Activated T-cell treated with anti-CD3 and anti-CD28 coated beads, Interleukin-2, amount 50 U/mL, for 48 hours (primary cell): ENCODE data around the gene PEA15.

Experiments used
- DNase-seq, 2 experiments: peaks; one replicate each; pipeline ENCODE4 v3.0.0-alpha.2; 2020

The PEA15 gene, protein sequence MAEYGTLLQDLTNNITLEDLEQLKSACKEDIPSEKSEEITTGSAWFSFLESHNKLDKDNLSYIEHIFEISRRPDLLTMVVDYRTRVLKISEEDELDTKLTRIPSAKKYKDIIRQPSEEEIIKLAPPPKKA

DNA sequence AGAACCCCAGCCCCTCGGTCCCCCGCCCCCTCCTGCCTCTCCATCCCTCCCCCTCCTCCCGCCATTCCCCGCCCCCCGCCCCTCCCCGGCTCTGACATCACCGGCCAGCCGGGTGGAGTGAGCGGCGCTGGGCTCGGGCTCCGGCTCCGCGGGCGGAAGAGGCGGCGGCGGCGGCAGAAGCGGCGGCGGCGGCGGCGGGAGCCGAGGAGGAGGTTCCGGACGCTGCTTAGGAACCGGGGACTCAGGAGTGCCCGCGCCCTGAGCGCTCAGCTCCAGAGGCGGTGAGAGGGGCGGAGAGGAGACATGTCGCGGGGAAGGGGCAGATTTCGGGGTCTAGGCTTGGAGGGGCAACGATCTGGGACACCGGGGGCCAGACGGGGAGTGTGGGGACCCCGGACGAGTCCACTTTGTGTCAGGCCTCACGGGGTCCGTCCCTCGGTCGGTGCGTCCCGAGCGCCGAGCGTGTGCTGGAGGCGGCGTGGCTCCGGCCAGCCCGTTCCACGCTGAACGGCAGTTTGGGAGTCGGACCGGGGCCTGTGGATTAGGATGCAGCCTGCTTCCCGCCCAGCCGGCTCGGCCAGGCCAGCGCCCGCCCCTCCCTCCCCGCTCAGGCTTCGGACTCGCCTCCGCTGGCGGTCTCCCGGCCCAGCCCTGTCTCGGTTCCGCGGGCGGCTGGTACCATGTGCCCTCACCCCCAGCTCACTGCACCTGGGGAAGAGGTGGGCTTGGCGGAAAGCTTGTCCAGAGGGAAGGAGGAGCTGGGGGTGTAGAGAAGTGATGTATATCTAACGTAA lies at the start of gene PEA15:
TSS of gene PEA15 (plus strand) at position 143 of the 794 bp plus-strand sequence. CDS start 6,161 bp downstream, outside the sequence.
- peak; percentile 82 for DNase-seq

DNA sequence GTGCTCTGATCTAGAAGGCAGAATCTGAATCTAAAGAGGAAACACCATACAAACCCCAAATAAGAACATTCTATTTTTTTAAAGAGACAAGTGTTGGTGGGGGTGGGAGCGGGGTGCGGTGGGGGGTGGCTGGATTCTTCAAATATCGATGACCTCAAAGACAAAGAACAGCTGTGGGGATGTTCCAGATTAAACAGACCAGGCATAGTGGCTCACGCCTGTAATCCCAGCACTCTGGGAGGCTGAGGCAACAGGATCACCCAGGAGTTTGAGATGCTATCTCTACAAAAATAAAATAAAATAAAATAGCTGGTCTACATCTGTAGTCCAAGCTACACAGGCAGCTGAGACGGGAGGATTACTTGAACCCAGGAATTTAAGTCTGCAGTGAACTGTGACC lies 48.8 kb upstream of the PEA15 start:
- no peak for DNase-seq

DNA sequence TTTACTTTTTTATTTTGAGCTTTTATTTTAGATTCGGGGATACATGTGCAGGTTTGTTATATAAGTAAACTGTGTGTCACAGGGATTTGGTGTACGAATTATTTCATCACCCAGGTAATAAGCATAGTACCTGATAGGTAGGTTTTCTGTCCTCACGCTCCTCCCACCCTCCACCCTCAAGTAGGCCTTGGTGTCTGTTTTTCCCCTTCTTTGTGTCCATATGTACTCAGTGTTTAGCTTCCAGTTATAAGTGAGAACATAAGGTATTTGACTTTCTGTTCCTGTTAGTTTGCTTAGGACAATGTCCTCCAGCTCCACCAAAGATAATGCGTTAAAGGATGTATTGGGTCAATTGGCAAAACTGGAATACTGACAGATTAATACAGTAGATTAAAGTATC lies 48.0 kb upstream of the PEA15 start:
- no peak for DNase-seq

DNA sequence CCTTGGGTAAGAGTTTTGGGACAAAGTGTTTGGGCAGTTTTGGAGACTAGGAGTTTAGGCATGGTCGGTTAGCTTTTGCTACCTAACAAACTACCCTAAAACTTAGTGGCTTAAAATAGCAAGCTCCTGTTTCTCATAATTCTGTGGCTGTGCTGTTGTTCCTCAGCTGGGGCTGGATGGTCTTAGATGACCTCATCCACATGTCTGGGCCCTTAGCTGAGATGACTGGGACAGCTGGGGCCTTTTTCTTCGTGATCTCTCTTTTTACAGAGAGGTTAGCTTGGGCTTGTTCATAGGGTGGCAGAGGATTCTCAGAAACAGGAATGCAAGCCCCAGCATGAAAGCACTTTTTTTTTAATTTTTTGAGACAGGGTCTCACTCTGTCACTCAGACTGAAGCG lies 47.2 kb upstream of the PEA15 start:
- DNase-seq: no peak

DNA sequence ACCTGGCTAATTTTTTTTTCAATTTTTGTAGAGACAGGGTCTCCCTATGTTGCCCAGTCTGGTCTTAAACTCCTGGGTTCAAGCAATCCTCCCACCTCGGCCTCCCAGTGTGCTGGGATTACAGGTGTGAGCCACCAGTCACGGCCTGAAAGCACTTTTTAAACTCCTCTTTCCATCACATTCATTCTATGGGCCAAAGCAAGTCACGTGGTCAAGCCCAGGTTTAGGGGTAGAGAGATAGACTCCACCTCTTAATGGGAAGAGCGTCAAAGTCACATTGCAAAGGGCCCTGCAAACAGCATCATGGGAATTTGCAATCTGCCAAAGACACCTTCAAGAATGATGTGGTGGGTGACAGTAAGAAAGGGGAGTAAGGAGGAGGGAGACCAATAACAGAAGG lies 46.6 kb upstream of the PEA15 start:
- no peak for DNase-seq

DNA sequence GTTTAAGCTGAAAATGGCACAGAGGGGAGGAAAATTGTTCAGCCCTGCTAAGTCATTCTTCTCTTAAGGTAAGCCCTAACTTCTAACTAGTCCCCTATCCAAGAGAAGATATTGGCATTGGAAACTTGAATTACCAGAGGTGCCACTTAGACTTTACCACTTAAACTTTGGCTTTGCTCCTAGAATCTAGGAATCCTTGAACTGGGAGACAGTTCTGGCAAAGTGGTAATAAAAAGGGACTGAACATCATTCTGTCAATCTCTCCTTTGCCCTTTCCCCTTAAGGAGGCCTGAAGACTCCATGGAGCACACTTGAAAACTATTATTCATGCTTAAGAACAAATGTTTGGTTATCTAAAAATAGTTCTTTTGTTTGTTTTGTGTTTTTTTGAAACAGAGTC lies 45.3 kb upstream of the PEA15 start:
- DNase-seq: no peak

DNA sequence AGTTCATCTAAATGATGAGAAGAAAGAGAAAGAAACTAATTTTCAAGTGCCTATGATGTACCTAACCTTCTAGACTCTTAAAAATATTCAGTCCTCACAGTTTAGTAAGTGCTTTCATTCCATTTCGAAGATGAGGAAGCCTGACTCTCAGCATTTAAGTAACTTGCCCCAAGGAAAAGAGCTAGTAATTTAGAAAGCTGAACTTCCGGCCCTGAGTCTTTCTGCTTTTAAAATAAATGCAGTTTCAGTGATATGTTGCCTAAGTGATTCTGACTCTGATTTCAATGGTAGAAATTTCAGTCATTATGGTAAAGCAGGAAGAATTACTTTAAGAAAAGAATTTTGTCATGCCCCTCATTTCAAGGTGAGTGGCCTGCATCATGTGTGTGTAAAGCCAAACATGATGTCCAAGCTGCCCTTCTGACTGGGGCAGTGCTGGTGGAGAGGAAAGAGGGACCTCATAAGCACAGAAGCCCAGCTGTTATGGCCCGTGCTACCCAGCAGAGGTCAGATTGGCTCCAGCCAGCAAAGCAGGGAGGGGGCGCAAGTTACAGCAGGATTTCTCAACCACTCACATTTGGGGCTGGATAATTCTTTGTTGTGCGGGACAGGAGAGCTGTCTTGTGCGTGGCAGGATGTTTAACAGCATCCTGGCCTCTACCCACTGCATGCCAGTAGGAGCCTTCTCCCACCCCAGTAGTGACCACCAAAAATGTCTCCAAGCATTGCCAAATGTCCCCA lies 43.0 kb upstream of the PEA15 start:
- DNase-seq: no peak

DNA sequence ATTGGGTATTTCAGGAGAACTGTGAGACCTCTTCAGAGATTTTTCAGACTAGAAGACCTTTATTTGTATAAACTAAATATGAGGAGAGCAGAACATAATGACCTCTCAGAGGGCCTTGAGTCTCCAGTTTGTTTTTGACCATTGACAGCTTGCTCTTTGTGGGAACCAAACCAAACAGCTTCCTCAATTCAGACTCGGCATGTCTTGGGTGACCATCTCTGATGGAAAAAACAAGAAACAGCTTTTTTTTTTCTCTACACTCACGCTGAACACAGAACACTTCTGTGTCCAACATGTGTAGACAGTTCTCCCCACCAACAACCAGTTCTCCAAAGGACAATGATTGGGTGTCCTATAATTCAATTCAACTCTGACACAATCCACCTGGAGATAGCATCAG lies 42.3 kb upstream of the PEA15 start:
- no peak for DNase-seq

DNA sequence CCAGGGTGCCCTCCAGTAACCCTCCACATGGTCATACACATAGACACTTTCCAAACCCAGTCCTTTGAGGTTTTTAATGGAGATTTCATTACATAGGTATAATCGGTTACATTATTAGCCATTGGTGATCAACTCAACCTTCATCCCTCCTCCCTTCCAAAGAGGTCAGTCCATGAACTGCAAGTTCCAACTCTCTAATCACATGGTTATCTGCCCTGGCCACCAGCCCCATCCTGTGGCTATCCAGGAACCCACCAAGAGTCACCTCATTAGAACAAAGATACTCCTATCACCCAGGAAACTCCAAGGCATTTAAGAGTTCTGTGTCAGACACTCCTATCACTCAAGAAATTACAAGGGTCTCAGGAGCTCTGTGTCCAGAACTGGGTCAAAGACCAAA lies 41.6 kb upstream of the PEA15 start:
- DNase-seq: no peak

DNA sequence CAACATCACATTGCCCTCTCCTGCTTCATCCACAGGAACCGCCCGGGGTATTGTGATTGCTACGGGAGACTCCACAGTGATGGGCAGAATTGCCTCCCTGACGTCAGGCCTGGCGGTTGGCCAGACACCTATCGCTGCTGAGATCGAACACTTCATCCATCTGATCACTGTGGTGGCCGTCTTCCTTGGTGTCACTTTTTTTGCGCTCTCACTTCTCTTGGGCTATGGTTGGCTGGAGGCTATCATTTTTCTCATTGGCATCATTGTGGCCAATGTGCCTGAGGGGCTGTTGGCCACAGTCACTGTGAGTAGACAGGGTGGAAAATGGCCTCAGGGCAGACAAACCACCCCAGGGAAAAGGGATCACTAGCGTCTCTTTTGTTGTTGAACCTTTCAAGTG lies 41.1 kb upstream of the PEA15 start:
- no peak for DNase-seq

DNA sequence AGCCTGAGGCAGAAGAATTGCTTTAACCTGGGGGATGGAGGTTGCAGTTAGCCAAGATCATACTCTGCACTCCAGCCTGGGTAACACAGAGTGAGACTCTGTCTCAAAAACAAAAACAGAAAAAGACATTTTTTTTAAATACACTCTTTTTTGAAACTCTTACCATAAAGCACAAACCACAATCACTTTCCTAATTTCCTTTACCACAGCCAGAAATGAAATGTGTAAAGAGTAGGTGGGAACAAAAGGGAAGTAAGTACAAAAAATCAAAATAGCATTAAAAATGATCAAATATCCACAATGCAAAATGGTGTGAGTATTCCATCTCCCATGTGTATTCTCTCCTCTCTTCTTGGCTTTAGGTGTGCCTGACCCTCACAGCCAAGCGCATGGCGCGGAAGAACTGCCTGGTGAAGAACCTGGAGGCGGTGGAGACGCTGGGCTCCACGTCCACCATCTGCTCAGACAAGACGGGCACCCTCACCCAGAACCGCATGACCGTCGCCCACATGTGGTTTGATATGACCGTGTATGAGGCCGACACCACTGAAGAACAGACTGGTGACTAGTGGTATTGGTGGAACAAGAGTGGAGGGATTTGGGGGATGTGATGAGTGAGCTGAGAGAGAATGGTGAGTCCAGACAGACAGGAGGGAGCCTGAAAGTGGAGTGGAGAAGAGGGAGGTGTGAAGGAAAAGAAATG lies 38.9 kb upstream of the PEA15 start:
- no peak for DNase-seq

DNA sequence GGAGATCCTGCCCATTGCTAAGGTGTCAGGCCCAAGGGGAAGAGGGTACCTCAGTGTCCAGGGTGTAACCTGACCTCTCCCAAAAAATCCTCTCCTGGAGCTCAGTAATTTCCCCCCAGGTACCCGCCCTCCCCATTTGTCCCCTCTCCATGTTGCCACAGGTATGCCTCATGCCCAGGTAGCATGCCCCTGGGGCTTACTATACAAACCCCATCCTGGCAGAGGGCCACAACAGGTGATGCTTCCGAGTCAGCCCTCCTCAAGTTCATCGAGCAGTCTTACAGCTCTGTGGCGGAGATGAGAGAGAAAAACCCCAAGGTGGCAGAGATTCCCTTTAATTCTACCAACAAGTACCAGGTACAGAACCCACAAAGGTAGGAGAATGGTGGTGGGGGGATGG lies 38.1 kb upstream of the PEA15 start:
- DNase-seq: no peak

DNA sequence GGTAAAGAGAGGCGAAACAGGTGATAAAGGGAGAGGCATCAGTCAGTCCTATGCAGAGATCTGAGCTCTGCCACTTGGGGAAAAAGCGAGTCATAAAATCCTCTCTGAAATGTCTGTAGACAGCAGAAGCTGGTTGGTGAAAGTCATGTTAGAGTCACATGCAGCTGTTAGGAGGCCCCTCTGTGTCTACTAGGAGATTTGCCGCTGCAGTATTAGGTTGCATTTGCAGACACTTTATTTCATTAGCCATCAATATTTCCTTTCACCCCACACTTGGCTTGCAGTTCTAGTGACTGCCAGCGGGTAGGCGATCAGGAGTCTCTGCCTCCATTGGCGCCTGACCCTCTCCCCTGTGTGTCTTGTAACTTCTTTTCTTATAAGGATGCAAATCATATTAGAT lies 37.6 kb upstream of the PEA15 start:
- DNase-seq: peak in 1 of 2 experiments; percentile 34

DNA sequence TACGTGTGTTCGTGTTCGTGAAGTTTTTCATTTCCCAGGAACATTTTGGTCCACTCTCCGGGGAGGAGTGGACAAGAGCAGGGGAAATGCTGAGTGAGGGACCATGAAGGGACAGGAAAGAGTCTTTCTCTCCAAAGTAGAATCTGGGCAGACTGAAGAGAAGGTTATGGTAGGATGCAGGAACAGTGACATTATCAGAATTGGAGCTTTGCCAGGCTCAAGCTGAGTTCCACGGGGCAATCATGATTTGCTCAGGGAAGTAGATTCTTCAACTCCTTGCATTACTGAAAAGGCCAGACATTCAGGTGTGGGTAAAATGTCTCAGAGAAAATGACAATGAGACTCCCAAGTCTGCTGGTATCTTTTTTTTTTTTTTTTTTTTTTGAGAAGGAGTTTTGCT lies 37.2 kb upstream of the PEA15 start:
- DNase-seq: no peak

DNA sequence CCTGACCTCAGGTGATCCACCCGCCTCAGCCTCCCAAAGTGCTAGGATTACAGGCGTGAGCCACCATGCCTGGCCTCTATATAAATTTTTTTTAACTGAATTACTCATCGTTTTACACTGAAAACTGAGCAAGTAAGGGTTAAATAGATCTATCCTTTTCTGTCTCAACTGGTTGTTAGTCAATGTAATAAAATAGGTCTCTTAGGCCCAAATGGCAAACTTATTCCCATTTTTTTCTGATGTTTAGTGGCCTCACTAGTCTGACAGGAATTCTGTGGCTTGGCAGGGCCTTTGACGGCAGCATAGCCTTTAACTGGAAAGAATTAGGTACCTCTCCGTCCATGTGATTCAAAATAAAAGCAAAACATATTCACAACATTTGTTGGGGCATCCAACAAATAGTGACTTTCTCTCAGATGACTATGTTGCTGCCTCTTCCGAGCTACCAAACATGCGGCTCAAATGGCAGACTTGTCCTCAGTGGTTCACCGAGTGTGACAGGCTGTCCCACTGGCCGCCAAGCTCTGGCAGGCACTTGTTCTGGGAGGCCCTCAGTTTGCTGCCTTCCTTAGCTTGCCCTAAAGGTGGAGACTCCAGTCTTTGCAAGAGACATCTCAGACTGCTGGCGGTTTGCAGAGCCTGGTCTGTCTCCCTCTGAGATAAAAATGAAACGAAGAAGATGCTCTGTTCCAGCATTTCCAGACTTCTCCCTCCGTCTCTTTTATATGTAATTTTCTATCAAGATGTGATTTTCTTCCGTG lies 36.4 kb upstream of the PEA15 start:
- no peak for DNase-seq

DNA sequence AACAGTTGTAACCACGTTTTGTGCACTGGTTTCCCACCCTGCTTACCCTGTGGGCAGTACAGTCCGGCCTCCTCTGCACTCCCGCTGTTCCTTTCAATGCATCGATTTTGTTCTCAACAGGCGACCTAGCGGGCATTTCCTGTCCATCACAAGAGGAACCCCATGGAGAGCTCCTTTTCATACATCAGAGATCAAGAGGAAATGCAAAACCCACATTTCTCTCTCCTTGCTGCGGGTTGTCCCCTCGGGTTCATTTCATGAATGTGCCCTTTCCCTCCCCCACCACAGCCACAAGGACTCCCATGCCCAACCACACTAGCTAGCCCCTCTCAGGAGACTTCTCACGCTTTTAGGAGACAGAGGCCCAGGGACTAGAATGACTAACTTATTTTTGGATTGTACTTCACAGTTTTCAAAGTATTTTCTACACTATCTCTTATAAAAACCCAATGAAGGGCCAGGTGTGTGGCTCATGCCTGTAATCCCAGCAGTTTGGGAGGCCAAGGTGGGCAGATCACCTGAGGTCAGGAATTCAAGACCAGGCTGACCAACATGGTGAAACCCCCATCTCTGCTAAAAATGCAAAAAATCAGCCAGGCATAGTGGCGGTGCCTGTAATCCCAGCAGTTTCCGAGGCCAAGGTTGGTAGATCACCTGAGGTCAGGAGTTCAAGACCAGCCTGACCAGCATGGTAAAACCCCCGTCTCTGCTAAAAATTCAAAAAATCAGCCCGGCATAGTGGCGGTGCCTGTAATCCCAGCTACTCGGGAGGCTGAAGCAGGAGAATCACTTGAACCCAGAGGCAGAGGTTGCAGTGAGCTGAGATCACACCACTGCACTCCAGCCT lies 35.4 kb upstream of the PEA15 start:
- peak; percentile 47 to 55 for DNase-seq

DNA sequence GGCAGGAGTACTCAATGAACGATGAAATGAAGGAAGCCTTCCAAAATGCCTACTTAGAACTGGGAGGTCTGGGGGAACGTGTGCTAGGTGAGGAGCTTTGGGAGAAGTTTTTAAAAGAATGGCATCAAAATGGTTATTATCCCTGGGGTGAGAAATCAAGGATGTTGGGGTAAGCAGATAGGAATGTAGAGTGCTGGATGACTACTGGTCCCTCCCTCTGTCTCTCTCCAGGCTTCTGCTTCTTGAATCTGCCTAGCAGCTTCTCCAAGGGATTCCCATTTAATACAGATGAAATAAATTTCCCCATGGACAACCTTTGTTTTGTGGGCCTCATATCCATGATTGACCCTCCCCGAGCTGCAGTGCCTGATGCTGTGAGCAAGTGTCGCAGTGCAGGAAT lies 33.8 kb upstream of the PEA15 start:
- DNase-seq: no peak

DNA sequence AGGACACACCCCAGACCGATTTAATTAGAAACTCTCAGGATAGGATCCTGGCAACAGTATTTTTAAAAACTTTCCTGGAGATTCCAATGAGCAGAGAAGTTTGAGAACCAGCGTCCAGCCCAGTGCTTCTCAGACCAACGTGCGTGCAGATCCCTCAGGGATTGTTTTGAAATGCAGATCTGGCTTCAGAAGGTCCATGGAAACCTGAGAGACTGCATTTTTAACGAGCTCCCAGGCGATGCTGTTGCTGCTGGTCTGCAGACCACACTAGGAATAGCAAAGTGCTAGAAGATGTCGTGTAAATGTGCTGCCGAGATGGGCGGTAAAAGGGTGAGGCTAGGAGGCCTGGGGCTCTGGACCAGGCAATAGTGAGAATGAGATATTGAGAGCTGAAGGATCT lies 33.2 kb upstream of the PEA15 start:
- no peak for DNase-seq

DNA sequence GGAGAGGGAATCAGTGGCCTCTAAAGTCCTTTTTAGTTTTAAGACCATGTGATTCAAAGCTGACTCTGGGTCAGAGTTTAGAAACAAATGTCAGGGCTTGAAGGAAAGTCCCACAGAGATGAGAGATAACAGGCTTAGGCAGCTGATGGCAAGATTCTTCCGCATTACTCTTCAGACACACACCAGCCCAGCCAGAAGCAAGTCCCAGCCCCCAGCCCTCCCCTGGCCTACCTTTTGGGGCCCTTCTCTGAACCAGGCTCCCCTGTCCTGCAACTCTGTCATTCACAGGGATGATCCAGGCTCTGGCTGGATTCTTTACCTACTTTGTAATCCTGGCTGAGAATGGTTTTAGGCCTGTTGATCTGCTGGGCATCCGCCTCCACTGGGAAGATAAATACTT lies 28.0 kb upstream of the PEA15 start:
- DNase-seq: no peak

DNA sequence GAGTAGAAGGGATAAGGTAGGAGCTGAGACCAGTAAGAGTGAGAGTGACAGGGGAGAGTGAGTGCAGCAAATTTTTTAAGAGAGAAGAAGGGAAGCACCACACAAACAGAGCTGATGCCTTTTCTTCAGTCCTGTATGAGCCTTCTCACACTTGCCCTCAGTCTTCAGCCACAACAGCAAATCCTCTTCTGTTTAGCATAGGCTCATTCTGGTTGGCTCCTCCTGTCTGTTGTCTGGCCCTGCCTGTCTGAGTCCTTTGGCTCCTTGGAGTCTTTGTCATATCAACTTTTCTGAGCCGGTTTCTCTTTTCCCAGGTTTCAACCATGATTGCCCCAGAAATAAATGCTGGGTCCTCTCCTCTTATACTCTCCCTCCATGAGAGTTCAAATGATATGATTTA lies 27.5 kb upstream of the PEA15 start:
- no peak for DNase-seq

DNA sequence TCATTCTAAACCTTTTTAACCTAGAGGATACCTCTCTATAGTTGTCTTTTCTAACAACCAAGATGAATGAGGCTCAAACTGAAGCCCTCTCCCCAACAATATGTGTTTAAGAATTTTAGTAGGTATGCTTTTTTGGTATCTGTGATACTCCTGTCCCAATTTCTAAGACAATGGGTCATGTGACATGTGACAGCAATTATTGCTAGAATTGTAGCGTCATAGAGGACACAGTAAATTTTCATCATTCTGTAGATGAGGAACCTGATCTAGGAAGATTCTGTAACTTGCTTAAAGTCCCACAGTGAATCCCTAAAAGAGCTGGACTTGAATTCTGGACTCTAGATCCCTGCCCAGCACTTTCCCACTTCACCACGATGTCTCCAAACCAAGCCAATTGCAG lies 26.5 kb upstream of the PEA15 start:
- no peak for DNase-seq

DNA sequence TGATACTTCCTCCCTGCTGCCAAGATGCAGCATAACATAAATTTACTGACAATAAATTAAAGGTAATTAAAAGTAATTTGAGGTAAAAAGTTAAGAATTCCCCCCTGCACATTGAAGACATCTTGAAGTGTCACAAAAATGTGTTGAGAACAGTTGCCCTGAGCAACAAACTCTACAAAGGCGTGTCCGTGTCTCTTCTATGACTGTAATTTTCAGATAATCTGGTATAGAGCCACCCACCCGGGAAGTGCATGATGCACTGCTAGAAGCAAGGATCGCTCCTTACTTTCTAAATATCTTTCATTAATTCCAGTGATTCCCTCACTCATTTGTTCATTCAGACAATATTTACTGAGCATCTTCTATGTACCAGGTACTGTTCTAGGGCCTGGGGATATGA lies 25.8 kb upstream of the PEA15 start:
- DNase-seq: no peak
